Measurements from ENCODE around the gene OR13H1. TPM values are rescaled to one million over a fixed set of nuclear protein-coding genes. Genes with fewer than 3 reads are reported as not detected.

The OR13H1 gene
- total and polyA plus RNA-seq, 9 of the 15 experiments (the other 6 are each of a cell fraction or from before 2014, with no cell fraction given): not detected

DNA sequence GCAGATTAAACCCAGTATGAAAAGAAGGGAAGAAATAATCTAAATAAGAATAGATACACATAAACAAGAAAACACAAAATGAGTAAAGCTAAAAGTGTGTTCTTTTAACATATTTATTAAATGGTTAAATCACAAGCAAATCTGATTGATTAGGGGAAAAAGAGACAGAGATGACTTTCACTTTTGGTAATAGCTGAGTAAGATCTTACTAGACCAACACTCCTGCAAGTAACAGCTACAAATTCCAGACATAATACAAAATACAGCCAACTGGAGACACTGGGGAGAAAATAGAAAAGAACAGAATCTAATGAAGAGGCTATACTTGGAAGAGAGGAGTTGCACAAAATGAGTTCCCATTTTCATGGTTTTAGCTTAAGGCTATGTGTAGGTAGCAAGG lies 33.5 kb downstream of the OR13H1 start (continued):
- TF ChIP-seq, protein P1, sequence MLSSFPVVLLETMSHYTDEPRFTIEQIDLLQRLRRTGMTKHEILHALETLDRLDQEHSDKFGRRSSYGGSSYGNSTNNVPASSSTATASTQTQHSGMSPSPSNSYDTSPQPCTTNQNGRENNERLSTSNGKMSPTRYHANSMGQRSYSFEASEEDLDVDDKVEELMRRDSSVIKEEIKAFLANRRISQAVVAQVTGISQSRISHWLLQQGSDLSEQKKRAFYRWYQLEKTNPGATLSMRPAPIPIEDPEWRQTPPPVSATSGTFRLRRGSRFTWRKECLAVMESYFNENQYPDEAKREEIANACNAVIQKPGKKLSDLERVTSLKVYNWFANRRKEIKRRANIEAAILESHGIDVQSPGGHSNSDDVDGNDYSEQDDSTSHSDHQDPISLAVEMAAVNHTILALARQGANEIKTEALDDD (IDR thresholded peaks at IDR 0.05): no peak
- TF ChIP-seq ZBTB11 (CRISPR knock-in tag; IDR thresholded peaks at IDR 0.05) (no peak), ZNF76 (CRISPR knock-in tag; IDR thresholded peaks at IDR 0.05; ENCODE audit: borderline replicate concordance) (no peak), ZNF780A (CRISPR knock-in tag; IDR thresholded peaks at IDR 0.05) (no peak), RBM15 (IDR thresholded peaks at IDR 0.05; ENCODE audit: insufficient read depth, low read length) (no peak)
- TF ChIP-seq, protein P2, sequence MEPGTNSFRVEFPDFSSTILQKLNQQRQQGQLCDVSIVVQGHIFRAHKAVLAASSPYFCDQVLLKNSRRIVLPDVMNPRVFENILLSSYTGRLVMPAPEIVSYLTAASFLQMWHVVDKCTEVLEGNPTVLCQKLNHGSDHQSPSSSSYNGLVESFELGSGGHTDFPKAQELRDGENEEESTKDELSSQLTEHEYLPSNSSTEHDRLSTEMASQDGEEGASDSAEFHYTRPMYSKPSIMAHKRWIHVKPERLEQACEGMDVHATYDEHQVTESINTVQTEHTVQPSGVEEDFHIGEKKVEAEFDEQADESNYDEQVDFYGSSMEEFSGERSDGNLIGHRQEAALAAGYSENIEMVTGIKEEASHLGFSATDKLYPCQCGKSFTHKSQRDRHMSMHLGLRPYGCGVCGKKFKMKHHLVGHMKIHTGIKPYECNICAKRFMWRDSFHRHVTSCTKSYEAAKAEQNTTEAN (CRISPR knock-in tag; IDR thresholded peaks at IDR 0.05): no peak

Measured in K562 (cell line).